Panc1 (cell line): Measurements from ENCODE around the gene TRABD2A. TPM values are rescaled to one million over a fixed set of nuclear protein-coding genes. Genes with fewer than 3 reads are reported as not detected.

Experiments
- ATAC-seq: fragments of 200-7000 bp; cut with Tn5 transposase; 2 replicates; pipeline ENCODE4 v1.9.1; 2020; ENCODE audit warnings: mild to moderate bottlenecking, moderate library complexity
- Bru-seq: library from RNA; stranded (reverse); fragments of 400-500 nt; gene quantifications from one replicate; lab custom pipeline; 2021; lab: Mats Ljungman, UMichigan
- BruChase-seq, 2 experiments: library from RNA; stranded (reverse); fragments of 400-500 nt; gene quantifications; one replicate each; lab custom pipeline; 2021; lab: Mats Ljungman, UMichigan
- BruUV-seq: library from RNA; stranded (reverse); fragments of 400-500 nt; replicated peaks from 2 replicates; lab custom pipeline; 2021; lab: Mats Ljungman, UMichigan
- CTCF ChIA-PET: fragments of 300-600 bp; sonication (Branson Sonifier 250); formaldehyde crosslinking; loops from one replicate; lab custom pipeline; 2022; ENCODE audit warnings: antibody characterized with exemption; lab: Charles Lee
- POLR2A ChIA-PET: fragments of 300-600 bp; sonication (Branson Sonifier 250); formaldehyde crosslinking; loops from one replicate; lab custom pipeline; 2022; ENCODE audit warnings: antibody characterized with exemption; lab: Charles Lee
- DNase-seq: peaks from one replicate; pipeline ENCODE4 v3.0.0-alpha.2; 2010; ENCODE audit warnings: low read depth, low spot score
- H3K27ac ChIP-seq: 2 replicates; pipeline ENCODE4 v1.5.1; 2011; ENCODE audit warnings: mild to moderate bottlenecking, low read length, inconsistent platforms
- H3K27me3 ChIP-seq: fragments of 200-500 bp; sonication (Bioruptor generic); 2 replicates; pipeline ENCODE4 v1.6.0; 2014; ENCODE audit warnings: low read length, inconsistent platforms; ENCODE audit not compliant: control insufficient read depth, insufficient read depth
- H3K36me3 ChIP-seq: fragments of 200-500 bp; sonication (Bioruptor generic); 2 replicates; pipeline ENCODE4 v1.5.1; 2014; ENCODE audit warnings: inconsistent platforms, mild to moderate bottlenecking, low read length, moderate library complexity; ENCODE audit not compliant: control insufficient read depth, insufficient read depth
- H3K4me1 ChIP-seq: 2 replicates; pipeline ENCODE4 v1.5.1; 2011; ENCODE audit warnings: inconsistent platforms, mild to moderate bottlenecking, low read length, moderate library complexity; ENCODE audit not compliant: control insufficient read depth, insufficient read depth
- H3K4me3 ChIP-seq, 2 experiments: 2 replicates each; pipeline ENCODE4 v1.5.1; 2011 to 2012; ENCODE audit warnings: low read depth in 2 of 2, low read length in 2 of 2, mild to moderate bottlenecking in 2 of 2, inconsistent platforms in 1 of 2, moderate library complexity in 1 of 2
- H3K9me3 ChIP-seq: fragments of 200-500 bp; sonication (Bioruptor generic); 2 replicates; pipeline ENCODE4 v1.5.1; 2014; ENCODE audit warnings: low read depth, mild to moderate bottlenecking, inconsistent platforms, low read length, moderate library complexity; ENCODE audit not compliant: control insufficient read depth, insufficient read depth
- CTCF ChIP-seq: fragments of 450-650 bp; IDR thresholded peaks from 2 replicates; pipeline ENCODE4 v1.5.1; 2017; ENCODE audit warnings: mild to moderate bottlenecking
- POLR2AphosphoS5 ChIP-seq: IDR thresholded peaks from 2 replicates; pipeline ENCODE4 v1.6.1; 2012; ENCODE audit warnings: mild to moderate bottlenecking, low read depth, low read length, moderate library complexity
- REST ChIP-seq, 2 experiments: IDR thresholded peaks; 2 replicates each; pipeline ENCODE4 v1.6.1; 2011 to 2012; ENCODE audit warnings: low read depth in 2 of 2, control low read depth in 1 of 2, low read length in 1 of 2, mild to moderate bottlenecking in 1 of 2, moderate library complexity in 1 of 2; ENCODE audit not compliant: insufficient read depth in 1 of 2
- SIN3A ChIP-seq: IDR thresholded peaks from 2 replicates; pipeline ENCODE4 v1.6.1; 2012; ENCODE audit warnings: low read depth, mild to moderate bottlenecking, low read length, moderate library complexity, borderline replicate concordance; ENCODE audit not compliant: insufficient read depth
- TCF7L2 ChIP-seq: IDR thresholded peaks from 2 replicates; pipeline ENCODE4 v1.6.1; 2011; ENCODE audit warnings: mild to moderate bottlenecking, low read depth, low read length, inconsistent platforms
- in situ Hi-C: cut with HindIII; loops from 2 replicates; pipeline ENCODE4 v1.10.0; 2016; ENCODE audit warnings: low sequenced_read_pairs, low pct_unique_long_range_greater_than_20kb
- intact Hi-C: fragments of 100-400 bp; cut with micrococcal nuclease; formaldehyde crosslinking; loops from one replicate; pipeline ENCODE4 v1.10.0; 2022; ENCODE audit not compliant: unreplicated experiment
- long read RNA-seq: library from polyadenylated mRNA; unstranded; transcript quantifications from one replicate; pipeline ENCODE4 v2.0.0, GENCODE V29; 2021; ENCODE audit not compliant: unreplicated experiment
- polyA plus RNA-seq: library from polyadenylated mRNA; unstranded; fragments of >200 nt; gene quantifications from one replicate; pipeline ENCODE4 v1.2.1, GENCODE V29; 2012; ENCODE audit warnings: missing spikeins; ENCODE audit not compliant: insufficient read length
- total RNA-seq: library from RNA; stranded (reverse); gene quantifications from one replicate; pipeline ENCODE4 v1.2.1, GENCODE V29; 2021; ENCODE audit not compliant: unreplicated experiment

TRABD2A gene
- total RNA-seq = 1.7 TPM
- 0.73 TPM for polyA plus RNA-seq
- percentile 23 among the genes with signal in this experiment for Bru-seq, nascent RNA
- BruChase-seq, experiment 1, labeled RNA remaining after a 2-hour chase = percentile 27 among the genes with signal in this experiment
- percentile 32 among the genes with signal in this experiment for BruChase-seq, experiment 2, labeled RNA remaining after a 6-hour chase
- long read RNA-seq, partial matches to known transcripts = 0 of 2 reads
- long read RNA-seq, other reads (novel, unspliced or antisense) = 1 of 2 reads

- DNase-seq = no peak
- H3K9me3 ChIP-seq = no peaks in the 10 kb centered on the region
- BruUV-seq = no TSS peak
- no peak for TF ChIP-seq TCF7L2
- TF ChIP-seq CTCF = no peak
- TF ChIP-seq POLR2AphosphoS5 = no peak
- TF ChIP-seq REST (IDR thresholded peaks at IDR 0.05; ENCODE audit: insufficient read depth in 1 of 2, low read depth in 2 of 2, low read length in 1 of 2) = no peak
- TF ChIP-seq SIN3A = no peak
- in situ Hi-C loops = no loop called here
- intact Hi-C loops = loop anchor here (5.0 kb wide), 1 partner anchor 384 kb away; no protein-coding TSS in a partner anchor
- peak within 1 kb of the TSS; percentile 46 to 78 for H3K4me3 ChIP-seq
- no peak within 1 kb of the TSS for H3K27ac ChIP-seq
- H3K4me1 ChIP-seq = peaks cover 12% of the 10 kb centered on the region
- ChIA-PET CTCF (interaction anchor here (0.8 kb wide), 1 partner anchor 424 kb away, joined by 3 read pairs; no protein-coding TSS in a partner anchor), POLR2A (no interaction called here)
- peaks cover 21% of the 10 kb centered on the region for H3K27me3 ChIP-seq
- H3K36me3 ChIP-seq = no peaks in the 10 kb centered on the region
- peak; percentile 46 for ATAC-seq
Measured at GRCh38 chr2:84880645-84881521, at the start of gene TRABD2A. TRABD2A (minus strand) TSS chr2:84881084; CDS start chr2:84881039, 45 bp downstream.

- DNase-seq (no peak), ATAC-seq (no peak)
- no peaks in the 10 kb centered on the region for H3K27me3 ChIP-seq
- peak overlapping the region; percentile 60 for H3K27ac ChIP-seq
- peaks cover 17% of the 10 kb centered on the region for H3K4me1 ChIP-seq
- no peaks in the 10 kb centered on the region for H3K36me3 ChIP-seq
- peak overlapping the region; percentile 62 to 79 for H3K4me3 ChIP-seq
- ChIA-PET POLR2A (no interaction called here), CTCF (no interaction called here)
- in situ Hi-C loops = no loop called here
- TF ChIP-seq REST (IDR thresholded peaks at IDR 0.05; ENCODE audit: insufficient read depth in 1 of 2, low read depth in 2 of 2, low read length in 1 of 2) (no peak), SIN3A (no peak), TCF7L2 (no peak), CTCF (no peak), POLR2AphosphoS5 (no peak; the same call in 1 of the 2 replicates)
- no TSS peak for BruUV-seq
- no peaks in the 10 kb centered on the region for H3K9me3 ChIP-seq
- intact Hi-C loops = loop anchor here (5.0 kb wide), 1 partner anchor 430 kb away; no protein-coding TSS in a partner anchor
Measured at GRCh38 chr2:84927275-84927627, 46.4 kb upstream of the TRABD2A start.
